ENCODE results near the gene INPPL1.

Gene INPPL1

DNA sequence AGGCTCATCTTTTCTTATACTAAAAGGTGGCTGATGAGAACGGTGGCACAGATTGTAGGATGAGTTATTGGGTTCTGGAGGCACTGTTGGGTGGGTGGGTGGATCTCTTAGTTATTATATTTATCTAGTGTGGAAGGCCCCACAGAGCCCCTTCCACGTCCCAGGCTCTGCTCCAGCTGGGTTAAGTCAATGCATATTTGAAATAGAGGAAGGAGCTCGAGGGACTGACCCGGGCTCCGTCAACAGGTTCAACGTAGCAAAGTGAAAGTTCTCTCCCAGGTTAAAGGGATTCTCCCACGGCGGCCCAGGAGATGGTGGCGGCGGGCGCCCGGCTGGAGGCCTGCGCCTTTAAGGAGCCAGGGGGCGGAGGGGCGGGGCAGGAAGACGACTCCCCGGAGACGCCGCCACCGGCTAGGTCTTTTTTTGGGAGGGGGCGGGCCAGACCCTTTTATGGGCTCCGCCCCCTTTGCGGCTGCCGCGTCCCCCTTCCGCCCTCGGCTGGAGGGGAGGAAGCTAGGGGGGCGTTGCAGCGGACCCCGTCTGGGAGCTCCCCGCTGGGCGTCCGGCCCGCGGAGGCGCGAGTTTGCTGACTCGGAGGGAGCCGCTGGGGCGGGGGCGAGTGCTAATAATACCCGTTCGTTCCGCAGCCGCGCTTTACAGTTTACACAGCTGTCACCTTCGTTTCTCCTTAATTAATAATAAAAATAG, 1.5 kb upstream of the INPPL1 start:
- TF ChIP-seq, protein P1, sequence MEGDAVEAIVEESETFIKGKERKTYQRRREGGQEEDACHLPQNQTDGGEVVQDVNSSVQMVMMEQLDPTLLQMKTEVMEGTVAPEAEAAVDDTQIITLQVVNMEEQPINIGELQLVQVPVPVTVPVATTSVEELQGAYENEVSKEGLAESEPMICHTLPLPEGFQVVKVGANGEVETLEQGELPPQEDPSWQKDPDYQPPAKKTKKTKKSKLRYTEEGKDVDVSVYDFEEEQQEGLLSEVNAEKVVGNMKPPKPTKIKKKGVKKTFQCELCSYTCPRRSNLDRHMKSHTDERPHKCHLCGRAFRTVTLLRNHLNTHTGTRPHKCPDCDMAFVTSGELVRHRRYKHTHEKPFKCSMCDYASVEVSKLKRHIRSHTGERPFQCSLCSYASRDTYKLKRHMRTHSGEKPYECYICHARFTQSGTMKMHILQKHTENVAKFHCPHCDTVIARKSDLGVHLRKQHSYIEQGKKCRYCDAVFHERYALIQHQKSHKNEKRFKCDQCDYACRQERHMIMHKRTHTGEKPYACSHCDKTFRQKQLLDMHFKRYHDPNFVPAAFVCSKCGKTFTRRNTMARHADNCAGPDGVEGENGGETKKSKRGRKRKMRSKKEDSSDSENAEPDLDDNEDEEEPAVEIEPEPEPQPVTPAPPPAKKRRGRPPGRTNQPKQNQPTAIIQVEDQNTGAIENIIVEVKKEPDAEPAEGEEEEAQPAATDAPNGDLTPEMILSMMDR (IDR thresholded peaks at IDR 0.05; ENCODE audit: insufficient read depth, low read length, missing control alignments) = peak; percentile 35
- POLR2A ChIA-PET = interaction anchor here (0.8 to 1.2 kb wide), 2 partner anchors 13 to 78 kb away, joined by 3 read pairs; no protein-coding TSS in a partner anchor
- CTCF ChIA-PET = interaction anchor here (0.6 to 8.0 kb wide), 22 partner anchors 9 to 218 kb away, joined by 3 to 76 read pairs (median 4); partner anchors contain the start of gene CLPB
- H3K4me3 ChIP-seq (ENCODE audit: low read depth, low read length) = peak overlapping the region; percentile 91
- DNase-seq (ENCODE audit: low read depth, low spot score) = no peak

DNA sequence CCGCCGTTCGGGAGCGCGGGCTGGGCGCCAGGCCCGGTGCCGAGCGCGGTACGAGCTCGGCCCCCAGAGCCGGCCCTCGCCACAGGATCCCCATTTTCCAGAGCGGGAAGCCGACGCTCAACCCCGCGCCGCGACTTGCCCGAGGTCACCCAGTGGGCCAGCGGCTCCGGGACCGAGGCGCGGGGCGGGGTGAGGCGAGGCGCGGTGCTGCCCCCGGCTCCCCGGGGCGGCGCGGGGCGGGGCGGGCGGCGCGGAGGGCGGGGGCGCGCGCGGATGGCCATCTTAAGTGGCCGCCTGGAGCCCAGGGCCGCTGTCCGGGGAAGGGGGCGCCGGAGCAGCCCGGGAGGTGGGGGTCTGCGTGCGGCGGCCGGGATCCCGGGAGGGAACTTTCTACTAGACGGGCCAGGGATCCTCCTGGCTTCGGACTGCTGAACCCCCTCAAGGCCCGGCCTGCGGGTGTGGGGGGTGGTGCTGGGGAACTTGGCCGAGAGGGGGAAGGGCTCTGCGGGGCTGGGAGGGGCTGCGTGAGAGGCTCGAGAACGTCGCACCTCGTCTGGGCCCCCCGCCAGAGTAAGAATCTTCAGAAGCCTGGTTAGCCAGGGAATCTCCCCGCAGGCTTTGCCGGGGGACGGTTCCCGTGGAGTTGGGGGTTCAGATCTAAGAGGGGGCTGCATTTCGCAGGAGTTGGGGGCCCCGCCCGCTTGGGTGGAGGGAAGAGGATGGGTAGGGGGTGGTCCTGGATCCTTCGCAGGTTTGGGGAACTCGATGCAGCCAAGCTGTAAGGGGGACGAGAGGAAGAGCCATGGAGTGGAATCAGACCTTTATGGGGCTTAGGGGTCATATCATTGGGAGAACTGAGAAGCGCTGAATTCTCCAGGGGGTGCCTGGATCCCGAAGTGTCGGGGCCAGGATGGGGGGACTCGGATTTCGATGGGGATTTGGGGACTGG, 678 bp upstream of the INPPL1 start:
- ChIA-PET CTCF (interaction anchor here (0.9 to 8.0 kb wide), 17 partner anchors 10 to 219 kb away, joined by 3 to 76 read pairs (median 4); partner anchors contain the start of gene CLPB), POLR2A (interaction anchor here (0.8 to 1.7 kb wide), 4 partner anchors 12 to 79 kb away, joined by 3 to 6 read pairs (median 4); no protein-coding TSS in a partner anchor)
- TF ChIP-seq, protein P1 (IDR thresholded peaks at IDR 0.05; ENCODE audit: insufficient read depth, low read length, missing control alignments) = no peak
- peak overlapping the region; percentile 91 for H3K4me3 ChIP-seq (ENCODE audit: low read depth, low read length)
- no peak for DNase-seq (ENCODE audit: low read depth, low spot score)

DNA sequence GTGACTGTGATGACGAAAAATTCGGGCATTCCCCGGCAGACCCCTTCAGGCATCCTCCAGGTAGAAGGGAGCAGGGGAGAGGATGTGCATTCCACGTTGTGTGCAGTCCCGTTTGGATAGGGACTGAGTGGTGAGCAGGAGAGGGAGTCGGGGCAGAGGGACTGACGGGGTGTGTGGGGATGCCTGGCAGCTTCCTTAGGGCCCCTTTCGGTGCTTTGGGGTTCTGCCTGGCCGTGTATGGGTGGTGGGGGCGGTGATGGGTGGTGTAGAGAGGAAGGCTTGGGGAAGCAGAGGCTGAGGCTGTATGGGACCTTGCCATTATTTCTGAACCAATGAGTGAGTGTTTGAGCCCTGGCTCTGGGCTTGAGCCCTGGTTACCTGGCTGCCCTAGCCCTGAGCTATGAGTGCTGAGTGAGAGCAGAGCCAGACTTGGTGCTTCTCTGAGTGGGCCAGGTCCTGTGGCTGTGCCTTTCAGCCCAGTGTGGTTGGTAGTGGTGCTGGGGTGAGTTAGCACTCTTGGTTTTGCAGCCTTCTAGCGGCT, 914 bp downstream of the INPPL1 start:
- H3K4me3 ChIP-seq (ENCODE audit: low read depth, low read length) = peak overlapping the region; percentile 91
- POLR2A ChIA-PET = interaction anchor here (0.6 to 1.7 kb wide), 2 partner anchors 15 to 20 kb away, joined by 3 to 4 read pairs; no protein-coding TSS in a partner anchor
- DNase-seq (ENCODE audit: low read depth, low spot score) = no peak
- CTCF ChIA-PET = interaction anchor here (0.8 to 8.0 kb wide), 8 partner anchors 12 to 248 kb away, joined by 3 to 76 read pairs (median 3); no protein-coding TSS in a partner anchor
- TF ChIP-seq, protein P1 (IDR thresholded peaks at IDR 0.05; ENCODE audit: insufficient read depth, low read length, missing control alignments) = no peak

GRCh38 chr11:72226701-72227100, 2.1 kb downstream of the INPPL1 start:
- CTCF ChIA-PET = interaction anchor here (0.9 to 8.0 kb wide), 6 partner anchors 10 to 248 kb away, joined by 3 to 76 read pairs (median 3); no protein-coding TSS in a partner anchor
- peak overlapping the region; percentile 8; the same call in 1 of the 2 replicates for H3K4me3 ChIP-seq (ENCODE audit: low read depth, low read length)
- no peak for DNase-seq (ENCODE audit: low read depth, low spot score)
- TF ChIP-seq, protein P1 (IDR thresholded peaks at IDR 0.05; ENCODE audit: insufficient read depth, low read length, missing control alignments) = no peak
- POLR2A ChIA-PET = interaction anchor here (0.5 to 2.5 kb wide), 4 partner anchors 9 to 83 kb away, joined by 3 to 16 read pairs (median 4); no protein-coding TSS in a partner anchor

GRCh38 chr11:72227316-72228228, 3.0 kb downstream of the INPPL1 start:
- CTCF ChIA-PET = interaction anchor here (0.6 to 8.0 kb wide), 7 partner anchors 10 to 257 kb away, joined by 3 to 76 read pairs (median 3); no protein-coding TSS in a partner anchor
- TF ChIP-seq, protein P1 (IDR thresholded peaks at IDR 0.05; ENCODE audit: insufficient read depth, low read length, missing control alignments) = no peak
- DNase-seq (ENCODE audit: low read depth, low spot score) = no peak
- no peak overlapping the region; the same call in 1 of the 2 replicates for H3K4me3 ChIP-seq (ENCODE audit: low read depth, low read length)
- POLR2A ChIA-PET = interaction anchor here (1.3 to 2.5 kb wide), 2 partner anchors 9 to 11 kb away, joined by 4 to 16 read pairs; no protein-coding TSS in a partner anchor
